OCI-LY7 (cell line): ENCODE data around the gene TLE5.

ENCODE experiments used
- EZH2phosphoT487 ChIP-seq: fragments of 200-600 bp; sonication (generic); IDR thresholded peaks from 2 replicates; pipeline ENCODE4 v1.6.1; 2018; ENCODE audit warnings: low read depth, borderline replicate concordance, mild to moderate bottlenecking, mixed run types, antibody characterized with exemption, low read length, moderate library complexity, mixed read lengths
- TF ChIP-seq, protein P1 (sequence below): fragments of 200-600 bp; sonication (generic); conservative IDR thresholded peaks from 2 replicates; pipeline ENCODE4 v1.5.1; 2014; ENCODE audit warnings: mild to moderate bottlenecking, antibody characterized with exemption, low read length, moderate library complexity, mixed read lengths

DNA sequence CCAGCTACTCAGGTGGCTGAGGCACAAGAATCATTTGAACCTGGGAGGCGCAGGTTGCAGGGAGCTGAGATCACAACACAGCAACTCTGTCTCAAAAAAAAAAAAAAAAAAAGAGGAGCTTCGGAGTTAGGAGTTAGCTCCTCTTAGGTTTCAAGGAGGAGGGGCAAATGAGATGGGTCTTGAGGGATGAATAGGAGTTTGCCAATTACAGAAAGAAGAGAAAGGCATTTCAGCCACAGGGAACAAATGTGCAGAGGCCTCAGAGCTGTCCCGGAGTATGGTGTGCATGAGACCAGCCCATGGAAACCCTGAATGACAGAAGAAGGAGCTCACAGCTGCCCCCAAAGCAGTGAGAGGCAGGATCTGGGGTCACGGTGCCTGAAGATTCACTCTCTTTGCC, 57.8 kb downstream of the TLE5 start:
- TF ChIP-seq, protein P1, sequence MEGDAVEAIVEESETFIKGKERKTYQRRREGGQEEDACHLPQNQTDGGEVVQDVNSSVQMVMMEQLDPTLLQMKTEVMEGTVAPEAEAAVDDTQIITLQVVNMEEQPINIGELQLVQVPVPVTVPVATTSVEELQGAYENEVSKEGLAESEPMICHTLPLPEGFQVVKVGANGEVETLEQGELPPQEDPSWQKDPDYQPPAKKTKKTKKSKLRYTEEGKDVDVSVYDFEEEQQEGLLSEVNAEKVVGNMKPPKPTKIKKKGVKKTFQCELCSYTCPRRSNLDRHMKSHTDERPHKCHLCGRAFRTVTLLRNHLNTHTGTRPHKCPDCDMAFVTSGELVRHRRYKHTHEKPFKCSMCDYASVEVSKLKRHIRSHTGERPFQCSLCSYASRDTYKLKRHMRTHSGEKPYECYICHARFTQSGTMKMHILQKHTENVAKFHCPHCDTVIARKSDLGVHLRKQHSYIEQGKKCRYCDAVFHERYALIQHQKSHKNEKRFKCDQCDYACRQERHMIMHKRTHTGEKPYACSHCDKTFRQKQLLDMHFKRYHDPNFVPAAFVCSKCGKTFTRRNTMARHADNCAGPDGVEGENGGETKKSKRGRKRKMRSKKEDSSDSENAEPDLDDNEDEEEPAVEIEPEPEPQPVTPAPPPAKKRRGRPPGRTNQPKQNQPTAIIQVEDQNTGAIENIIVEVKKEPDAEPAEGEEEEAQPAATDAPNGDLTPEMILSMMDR = no peak
- TF ChIP-seq EZH2phosphoT487 = no peak
